T-helper 2 cell treated with Interferon-gamma antibody and Interleukin-4, amounts not matched to agents 5 μg/mL and 100 μg/mL, for 36 hours (primary cell): ENCODE results near the gene MVK.

Experiments used
- DNase-seq: peaks from one replicate; pipeline ENCODE4 v3.0.0; 2021; ENCODE audit warnings: low spot score
- H3K27ac Mint-ChIP-seq: one replicate; pipeline ENCODE4 v1.8.0; 2021; ENCODE audit warnings: mild to moderate bottlenecking, mixed read lengths
- H3K27me3 Mint-ChIP-seq: one replicate; pipeline ENCODE4 v1.8.0; 2021; ENCODE audit warnings: low read depth, mixed read lengths
- H3K36me3 Mint-ChIP-seq: one replicate; pipeline ENCODE4 v1.8.0; 2021; ENCODE audit warnings: low read depth, mixed read lengths
- H3K4me1 Mint-ChIP-seq: one replicate; pipeline ENCODE4 v1.8.0; 2021; ENCODE audit warnings: low read depth, mixed read lengths
- H3K4me3 Mint-ChIP-seq: one replicate; pipeline ENCODE4 v1.8.0; 2022; ENCODE audit warnings: mild to moderate bottlenecking, moderate library complexity, mixed read lengths
- H3K9me3 Mint-ChIP-seq: one replicate; pipeline ENCODE4 v1.8.0; 2021; ENCODE audit warnings: mixed read lengths

The MVK gene

GRCh38 chr12:109538191-109538863, 35.3 kb upstream of the MVK start:
- Mint-ChIP-seq H3K27ac (no peak overlapping the region), H3K27me3 (no peaks in the 10 kb centered on the region), H3K4me1 (no peaks in the 10 kb centered on the region)

DNA sequence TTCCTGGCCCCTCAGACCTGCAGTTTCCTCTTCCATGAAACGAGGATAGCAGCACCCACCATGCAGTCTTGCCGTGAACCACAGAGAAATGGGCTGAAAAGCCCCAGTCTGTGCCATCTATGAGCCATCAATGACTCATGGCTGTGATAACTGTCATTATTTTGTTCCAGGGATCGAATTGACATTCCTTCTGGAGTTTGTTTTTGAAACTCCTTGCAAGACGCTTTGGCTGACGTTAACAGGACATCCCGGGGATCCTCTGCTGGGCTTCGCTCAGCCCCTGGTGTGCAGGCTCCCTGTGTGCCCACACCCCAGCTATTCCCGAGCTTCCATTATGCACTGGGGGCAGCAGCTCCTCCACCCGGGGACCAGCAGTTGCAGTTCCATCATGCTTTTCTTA, 34.1 kb upstream of the MVK start:
- Mint-ChIP-seq H3K9me3 (no peaks in the 10 kb centered on the region), H3K4me1 (no peaks in the 10 kb centered on the region), H3K27me3 (no peaks in the 10 kb centered on the region), H3K36me3 (no peaks in the 10 kb centered on the region), H3K4me3 (no peak overlapping the region), H3K27ac (no peak overlapping the region)
- DNase-seq: no peak

More at GRCh38 chr12:109538191-109538863, 35.3 kb upstream of the MVK start:
- Mint-ChIP-seq H3K9me3 (no peaks in the 10 kb centered on the region), H3K4me3 (no peak overlapping the region), H3K36me3 (no peaks in the 10 kb centered on the region)
- DNase-seq: no peak

DNA sequence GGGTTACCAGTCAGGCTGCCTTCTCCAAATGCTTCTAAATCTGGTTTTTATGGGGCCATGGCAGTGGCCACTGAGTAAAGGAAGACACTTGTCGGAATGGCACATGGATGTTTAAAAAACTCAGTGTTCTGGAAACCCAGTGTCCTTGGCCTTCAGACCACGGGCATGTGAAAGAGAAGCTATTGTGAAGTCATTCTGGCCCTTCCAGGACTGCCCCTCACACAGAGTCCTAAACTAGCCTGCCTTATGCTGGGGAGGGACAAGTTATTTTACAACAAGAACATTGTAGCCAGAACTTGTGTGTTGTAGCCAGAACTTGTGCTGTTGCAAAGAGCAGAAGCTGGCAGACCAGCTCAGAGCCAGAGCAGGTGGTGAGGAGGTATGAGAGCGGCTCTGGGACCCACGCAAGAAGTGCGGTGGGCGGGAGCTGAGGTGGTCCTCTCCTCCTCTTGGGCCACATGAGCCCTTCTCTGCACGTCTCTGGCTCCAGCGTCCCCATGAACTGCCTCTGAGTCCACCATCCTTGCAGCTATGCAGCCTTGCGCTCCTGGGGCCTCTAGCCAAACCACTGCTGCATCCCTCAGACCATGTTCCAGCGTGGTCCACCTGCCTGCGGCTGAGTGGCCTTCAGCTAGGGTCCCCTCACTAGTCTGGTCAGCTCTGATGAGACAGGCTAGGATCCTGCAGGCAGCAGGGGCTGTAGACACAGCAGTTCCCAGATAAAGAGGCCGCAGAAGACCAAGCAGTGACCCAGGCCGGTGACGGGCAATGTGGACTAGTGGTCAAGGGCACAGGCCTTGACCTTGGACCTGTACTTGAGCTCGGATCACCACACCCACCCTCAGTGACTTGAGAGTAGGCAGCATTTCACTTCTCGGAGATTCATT, 32.8 kb upstream of the MVK start:
- H3K27me3 Mint-ChIP-seq: no peaks in the 10 kb centered on the region
- no peaks in the 10 kb centered on the region for H3K36me3 Mint-ChIP-seq
- no peak overlapping the region for H3K4me3 Mint-ChIP-seq
- no peaks in the 10 kb centered on the region for H3K9me3 Mint-ChIP-seq
- DNase-seq: no peak
- H3K4me1 Mint-ChIP-seq: peaks cover 8% of the 10 kb centered on the region
- H3K27ac Mint-ChIP-seq: no peak overlapping the region

DNA sequence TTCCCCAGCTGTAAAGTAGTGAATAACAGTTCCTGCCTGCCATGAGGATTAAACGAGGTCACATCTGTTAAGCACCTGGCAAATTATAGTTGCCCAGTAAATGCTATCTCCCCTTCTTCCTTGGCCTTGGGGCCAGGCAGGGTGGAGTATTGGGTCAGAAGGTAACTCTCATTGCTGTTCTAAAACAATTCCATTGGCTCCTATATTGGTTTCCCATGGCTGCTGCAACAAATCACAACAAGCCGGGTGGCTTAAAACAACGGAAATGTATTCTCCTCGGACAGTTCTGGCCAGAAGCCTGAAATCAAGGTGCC, 32.2 kb upstream of the MVK start:
- Mint-ChIP-seq H3K4me3 (no peak overlapping the region), H3K27ac (no peak overlapping the region), H3K4me1 (peaks cover 8% of the 10 kb centered on the region), H3K27me3 (no peaks in the 10 kb centered on the region), H3K9me3 (no peaks in the 10 kb centered on the region), H3K36me3 (no peaks in the 10 kb centered on the region)
- no peak for DNase-seq

DNA sequence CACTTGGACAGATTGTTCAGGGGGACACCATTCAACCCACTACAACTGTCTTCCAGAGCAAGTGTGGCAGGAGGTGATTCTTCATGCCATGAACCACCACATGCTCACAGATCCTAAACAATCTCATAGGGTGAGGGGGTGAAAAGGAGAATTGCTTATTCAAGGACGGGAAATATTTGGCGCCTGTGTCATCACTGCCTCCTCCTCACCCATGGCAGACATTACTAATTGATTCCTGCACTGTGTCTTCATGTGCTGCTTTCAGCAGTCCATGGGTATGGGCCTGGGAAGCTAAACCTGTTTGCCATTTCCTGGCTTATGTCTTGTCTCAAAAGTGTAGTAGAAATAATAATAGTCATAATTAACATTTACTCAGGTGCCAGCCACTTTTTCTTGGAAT, 31.6 kb upstream of the MVK start:
- H3K36me3 Mint-ChIP-seq: no peaks in the 10 kb centered on the region
- H3K4me1 Mint-ChIP-seq: peaks cover 8% of the 10 kb centered on the region
- no peak for DNase-seq
- H3K4me3 Mint-ChIP-seq: no peak overlapping the region
- H3K27ac Mint-ChIP-seq: no peak overlapping the region
- H3K9me3 Mint-ChIP-seq: no peaks in the 10 kb centered on the region
- H3K27me3 Mint-ChIP-seq: no peaks in the 10 kb centered on the region

DNA sequence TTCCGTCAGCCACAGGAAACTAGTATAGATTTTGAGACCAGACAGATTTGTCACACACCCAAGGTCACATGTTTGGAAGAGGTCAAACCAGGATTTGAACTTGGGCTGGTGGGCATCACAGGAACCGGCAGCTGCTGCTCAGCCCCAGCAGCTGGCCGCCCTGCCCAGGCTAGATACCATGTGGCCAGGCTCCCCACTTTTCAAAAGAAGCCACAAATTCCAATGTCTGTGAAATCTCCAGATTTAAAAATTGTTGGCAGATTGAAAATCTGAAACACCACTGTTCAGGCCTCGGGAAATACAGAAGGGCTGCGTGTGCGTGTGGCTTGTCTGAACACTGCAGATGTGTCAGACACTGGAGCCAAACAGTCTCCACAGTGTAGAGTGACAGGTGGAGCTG, 30.7 kb upstream of the MVK start:
- no peak for DNase-seq
- Mint-ChIP-seq H3K4me1 (peaks cover 8% of the 10 kb centered on the region), H3K27ac (no peak overlapping the region), H3K9me3 (no peaks in the 10 kb centered on the region), H3K27me3 (peaks cover 7% of the 10 kb centered on the region), H3K36me3 (no peaks in the 10 kb centered on the region), H3K4me3 (no peak overlapping the region)

- Mint-ChIP-seq H3K27me3 (peaks cover 14% of the 10 kb centered on the region), H3K36me3 (no peaks in the 10 kb centered on the region), H3K27ac (no peak overlapping the region), H3K4me3 (no peak overlapping the region), H3K9me3 (no peaks in the 10 kb centered on the region), H3K4me1 (peaks cover 8% of the 10 kb centered on the region)
- DNase-seq: no peak
These were observed 28.6 kb upstream of the MVK start for GRCh38 chr12:109544955-109545531.

DNA sequence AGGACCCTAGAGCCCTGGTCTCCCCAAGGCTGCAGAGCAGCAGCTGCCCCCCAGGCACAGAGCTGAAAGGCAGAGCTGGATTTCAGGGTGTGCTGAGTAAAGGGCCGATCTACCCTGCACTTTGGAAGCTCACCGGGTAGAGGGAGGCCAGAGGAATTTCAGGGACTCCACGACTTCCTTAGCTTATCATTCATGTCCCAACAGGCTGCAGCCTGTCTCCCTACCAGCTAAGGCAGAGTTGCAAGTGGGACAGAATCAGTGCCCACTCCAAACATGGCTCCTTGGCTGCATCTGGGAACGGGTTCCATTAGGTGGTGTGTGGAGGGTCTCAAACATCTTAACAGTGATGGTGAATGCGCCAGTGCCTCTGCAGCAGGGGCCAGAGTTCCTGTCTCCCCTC, 27.8 kb upstream of the MVK start:
- no peak overlapping the region for H3K27ac Mint-ChIP-seq

DNA sequence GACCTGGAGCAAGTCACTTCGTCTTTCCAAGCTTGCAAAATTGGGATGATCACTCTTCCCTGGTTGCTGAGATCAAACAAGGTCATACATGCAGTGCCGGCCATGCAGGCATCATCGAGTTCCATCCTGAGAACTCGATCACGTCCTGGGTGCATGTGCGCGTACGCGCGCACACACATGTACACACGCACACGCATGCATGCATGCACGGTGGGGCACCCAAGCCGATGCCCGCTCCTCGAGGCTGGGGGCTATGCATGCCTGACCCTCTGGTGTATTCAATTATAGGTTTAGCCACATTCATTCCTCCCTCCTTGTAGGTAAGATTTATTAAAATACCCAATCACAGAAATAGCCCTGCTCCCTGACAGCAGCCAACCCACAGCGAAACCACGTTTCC, 26.3 kb upstream of the MVK start:
- DNase-seq: no peak
- Mint-ChIP-seq H3K4me3 (no peak overlapping the region), H3K4me1 (peaks cover 8% of the 10 kb centered on the region), H3K9me3 (no peaks in the 10 kb centered on the region), H3K27ac (no peak overlapping the region), H3K36me3 (no peaks in the 10 kb centered on the region), H3K27me3 (peaks cover 14% of the 10 kb centered on the region)

More for the DNA sequence above, 27.8 kb upstream of the MVK start:
- no peaks in the 10 kb centered on the region for H3K36me3 Mint-ChIP-seq
- DNase-seq: no peak
- H3K4me3 Mint-ChIP-seq: no peak overlapping the region
- peaks cover 14% of the 10 kb centered on the region for H3K27me3 Mint-ChIP-seq
- H3K9me3 Mint-ChIP-seq: no peaks in the 10 kb centered on the region
- H3K4me1 Mint-ChIP-seq: peaks cover 8% of the 10 kb centered on the region

- H3K27ac Mint-ChIP-seq: no peak overlapping the region
- no peaks in the 10 kb centered on the region for H3K9me3 Mint-ChIP-seq
- no peaks in the 10 kb centered on the region for H3K36me3 Mint-ChIP-seq
- peaks cover 8% of the 10 kb centered on the region for H3K4me1 Mint-ChIP-seq
- H3K4me3 Mint-ChIP-seq: no peak overlapping the region
- peaks cover 14% of the 10 kb centered on the region for H3K27me3 Mint-ChIP-seq
- DNase-seq: no peak
These were observed 25.3 kb upstream of the MVK start for GRCh38 chr12:109548258-109548657.

DNA sequence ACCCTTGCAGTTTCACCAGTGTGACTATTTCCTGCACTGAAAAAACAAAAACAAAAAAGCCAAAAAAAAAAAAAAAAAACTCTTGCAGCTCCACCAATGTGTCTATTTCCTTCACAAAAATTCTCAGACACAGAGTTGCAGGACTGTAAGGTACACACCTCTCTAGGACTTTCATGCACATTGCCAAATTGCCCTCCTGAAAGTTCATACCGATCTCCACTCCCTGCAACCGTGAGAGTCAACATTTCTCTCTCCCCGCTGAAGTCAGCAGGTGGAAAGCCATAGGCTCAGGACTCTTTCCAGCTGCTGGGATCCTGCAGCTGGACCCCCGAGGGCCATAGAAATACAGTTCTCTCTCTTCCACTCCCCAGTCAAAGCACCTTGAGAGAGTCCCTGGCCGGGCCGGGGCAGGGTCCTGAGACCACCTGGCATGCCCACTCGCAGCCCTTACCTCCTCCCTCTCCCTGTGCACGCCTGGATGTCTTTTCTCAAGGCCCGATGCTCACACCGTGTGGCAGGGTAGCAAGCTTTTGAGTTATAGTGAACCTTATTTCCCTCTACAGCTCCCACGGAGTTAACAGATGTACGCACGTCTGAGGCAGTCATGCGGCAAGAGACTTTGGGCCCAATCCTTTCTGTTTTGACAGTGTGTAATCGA, 23.9 kb upstream of the MVK start:
- H3K9me3 Mint-ChIP-seq: no peaks in the 10 kb centered on the region
- H3K27ac Mint-ChIP-seq: no peak overlapping the region

GRCh38 chr12:109550281-109550680, 23.3 kb upstream of the MVK start:
- H3K4me1 Mint-ChIP-seq: peaks cover 1% of the 10 kb centered on the region
- no peak for DNase-seq
- H3K36me3 Mint-ChIP-seq: no peaks in the 10 kb centered on the region
- H3K9me3 Mint-ChIP-seq: no peaks in the 10 kb centered on the region
- H3K27me3 Mint-ChIP-seq: peaks cover 14% of the 10 kb centered on the region
- H3K4me3 Mint-ChIP-seq: no peak overlapping the region
- no peak overlapping the region for H3K27ac Mint-ChIP-seq

More for the DNA sequence above, 23.9 kb upstream of the MVK start:
- no peak overlapping the region for H3K4me3 Mint-ChIP-seq
- no peaks in the 10 kb centered on the region for H3K36me3 Mint-ChIP-seq
- peaks cover 14% of the 10 kb centered on the region for H3K27me3 Mint-ChIP-seq
- DNase-seq: no peak
- peaks cover 7% of the 10 kb centered on the region for H3K4me1 Mint-ChIP-seq

- Mint-ChIP-seq H3K36me3 (no peaks in the 10 kb centered on the region), H3K4me3 (no peak overlapping the region), H3K9me3 (no peaks in the 10 kb centered on the region), H3K27me3 (peaks cover 14% of the 10 kb centered on the region), H3K4me1 (no peaks in the 10 kb centered on the region), H3K27ac (no peak overlapping the region)
- no peak for DNase-seq
These were observed 22.5 kb upstream of the MVK start for GRCh38 chr12:109551108-109551507.

- Mint-ChIP-seq H3K27me3 (peaks cover 7% of the 10 kb centered on the region), H3K27ac (no peak overlapping the region), H3K4me1 (no peaks in the 10 kb centered on the region), H3K4me3 (no peak overlapping the region), H3K36me3 (no peaks in the 10 kb centered on the region), H3K9me3 (no peaks in the 10 kb centered on the region)
- no peak for DNase-seq
These were observed 20.6 kb upstream of the MVK start for GRCh38 chr12:109552971-109553370.
